GM12878 (cell line): Measurements from ENCODE around the gene N4BP2L2. TPM values are rescaled to one million over a fixed set of nuclear protein-coding genes. Genes with fewer than 3 reads are reported as not detected.
A peak's percentile ranks its signal among the peaks of the same experiment; 100 is the strongest.

Source experiments
- ATF2 ChIP-seq: IDR thresholded peaks from 2 replicates; pipeline ENCODE4 v1.6.1; 2012; ENCODE audit warnings: low read length, inconsistent platforms
- BCL3 ChIP-seq: IDR thresholded peaks from 2 replicates; pipeline ENCODE4 v1.6.1; 2011; ENCODE audit warnings: borderline replicate concordance, low read depth, mild to moderate bottlenecking, moderate library complexity, low read length; ENCODE audit not compliant: insufficient read depth, poor library complexity, severe bottlenecking
- CBFB ChIP-seq: IDR thresholded peaks from 2 replicates; pipeline ENCODE4 v1.6.1; 2016; ENCODE audit warnings: antibody characterized with exemption, low read depth
- CREM ChIP-seq: IDR thresholded peaks from 2 replicates; pipeline ENCODE4 v1.6.1; 2014; ENCODE audit warnings: antibody characterized with exemption, low read depth
- E2F4 ChIP-seq: IDR thresholded peaks from 2 replicates; pipeline ENCODE4 v1.6.1; 2012; ENCODE audit warnings: low read depth, low read length, improper control_type of control experiment
- MTA3 ChIP-seq: IDR thresholded peaks from 2 replicates; pipeline ENCODE4 v1.6.1; 2012; ENCODE audit warnings: low read length, inconsistent platforms, borderline replicate concordance
- MXI1 ChIP-seq: fragments of 150-350 bp; IDR thresholded peaks from 2 replicates; pipeline ENCODE4 v1.6.1; 2011; ENCODE audit warnings: low read depth, mild to moderate bottlenecking, inconsistent platforms, low read length, improper control_type of control experiment
- MYB ChIP-seq: fragments of 150-350 bp; IDR thresholded peaks from 2 replicates; pipeline ENCODE4 v1.6.1; 2014; ENCODE audit warnings: mild to moderate bottlenecking, low read depth, low read length, borderline replicate concordance
- NR2C2 ChIP-seq: IDR thresholded peaks from 2 replicates; pipeline ENCODE4 v1.6.1; 2011; ENCODE audit warnings: borderline replicate concordance, low read depth; ENCODE audit not compliant: control insufficient read depth, insufficient read length
- RB1 ChIP-seq: fragments of 450-650 bp; formaldehyde crosslinking; IDR thresholded peaks from 2 replicates; pipeline ENCODE4 v1.6.1; 2017; ENCODE audit warnings: mild to moderate bottlenecking, borderline replicate concordance
- RFX5 ChIP-seq: IDR thresholded peaks from 2 replicates; pipeline ENCODE4 v1.6.1; 2011; ENCODE audit warnings: low read depth, low read length, improper control_type of control experiment
- SMAD1 ChIP-seq: fragments of 450-650 bp; IDR thresholded peaks from 2 replicates; pipeline ENCODE4 v1.6.1; 2018; ENCODE audit warnings: mild to moderate bottlenecking, low read depth; ENCODE audit not compliant: partially characterized antibody
- SMARCA5 ChIP-seq: fragments of 450-650 bp; IDR thresholded peaks from 2 replicates; pipeline ENCODE4 v1.6.1; 2017; ENCODE audit warnings: mild to moderate bottlenecking
- ZBTB11 ChIP-seq: fragments of 450-650 bp; formaldehyde crosslinking; IDR thresholded peaks from 2 replicates; pipeline ENCODE4 v1.5.0; 2022; ENCODE audit warnings: mild to moderate bottlenecking, missing genetic modification characterization
- ZNF592 ChIP-seq: fragments of 450-650 bp; IDR thresholded peaks from 2 replicates; pipeline ENCODE4 v1.6.1; 2017; ENCODE audit warnings: mild to moderate bottlenecking, moderate library complexity
- polyA plus RNA-seq, 11 experiments: library from polyadenylated mRNA; depleted of rRNA in 4 of 11; unstranded in 6 of 11; stranded (reverse) in 5 of 11; fragments of >200 nt; fragmentation: Nextera tagmentation in 4 of 11; fragmentation: Illumina TruSeq in 1 of 11; extraction: Ambion mirVana in 4 of 11; extraction: Trizol in 1 of 11; gene quantifications; 1 replicate in 1 of 11; 2 replicates in 10 of 11; pipeline versions ENCODE4 v1.2.1 to v1.2.3, GENCODE V29; 2011 to 2016; ENCODE audit warnings: inconsistent platforms in 2 of 11, missing spikeins in 2 of 11, low read depth in 1 of 11
- total RNA-seq, 4 experiments: library from RNA; depleted of rRNA in 3 of 4; stranded (reverse); fragments of >200 nt in 3 of 4; fragmentation: Illumina TruSeq in 1 of 4; extraction: Trizol in 1 of 4; gene quantifications; 2 replicates each; pipeline versions ENCODE4 v1.2.1 to v1.2.3, GENCODE V29; 2013 to 2021
- TF ChIP-seq, protein P1 (sequence below): IDR thresholded peaks from 2 replicates; pipeline ENCODE4 v1.6.1; 2011; ENCODE audit warnings: low read depth, low read length, improper control_type of control experiment, borderline replicate concordance

N4BP2L2 gene
- total and polyA plus RNA-seq, 10 of the 15 experiments (the other 5 are each of a cell fraction or from before 2014, with no cell fraction given) = 41.7 to 87.1 (median 61.2) TPM

DNA sequence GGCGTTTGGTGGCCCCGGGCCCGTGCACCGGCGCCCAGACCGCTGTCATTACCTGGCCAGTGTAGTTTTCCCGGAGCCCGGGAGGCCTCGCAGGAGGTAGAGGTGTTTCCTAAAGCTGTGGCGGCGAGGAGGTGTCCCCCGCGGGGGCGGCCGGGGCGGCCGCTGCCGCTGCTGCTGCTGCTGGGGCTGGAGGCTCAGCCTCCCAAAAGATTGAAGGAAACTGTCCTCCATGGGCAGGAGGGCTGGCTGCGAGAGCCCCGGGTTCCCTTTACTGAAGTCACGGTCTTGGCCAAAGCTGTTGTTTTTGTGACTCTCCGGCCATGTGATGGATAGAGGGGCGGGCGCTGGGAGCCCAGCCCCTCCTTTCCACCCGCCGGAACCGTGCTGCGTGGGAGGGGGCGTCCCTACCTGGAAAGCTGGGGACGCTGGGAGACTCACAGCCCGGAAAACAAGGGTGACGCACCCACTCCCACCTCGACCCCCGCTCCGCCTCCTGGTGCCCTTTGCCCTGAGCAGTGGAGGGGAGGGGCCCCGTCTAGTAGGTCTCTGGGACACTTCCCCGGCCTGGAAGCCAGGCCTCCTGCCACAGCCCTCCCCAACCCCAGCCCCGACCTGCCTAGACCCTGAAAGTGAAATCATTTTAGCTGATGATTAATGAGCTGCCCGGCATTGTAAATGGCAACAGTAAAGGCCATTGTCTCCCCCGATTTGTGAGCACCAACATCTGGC, 110.6 kb downstream of the N4BP2L2 start, which contains the start of gene N4BP2L1 (continued):
- no peak for TF ChIP-seq NR2C2
- TF ChIP-seq ATF2 = no peak
- no peak; the same call in none of the 2 replicates for TF ChIP-seq MXI1
- TF ChIP-seq CREM = peak; percentile 54
- TF ChIP-seq ZNF592 = no peak
- TF ChIP-seq MTA3 = no peak; the same call in 1 of the 2 replicates
- TF ChIP-seq BCL3 = no peak
- no peak for TF ChIP-seq E2F4
- no peak for TF ChIP-seq RB1
- TF ChIP-seq, protein P1, sequence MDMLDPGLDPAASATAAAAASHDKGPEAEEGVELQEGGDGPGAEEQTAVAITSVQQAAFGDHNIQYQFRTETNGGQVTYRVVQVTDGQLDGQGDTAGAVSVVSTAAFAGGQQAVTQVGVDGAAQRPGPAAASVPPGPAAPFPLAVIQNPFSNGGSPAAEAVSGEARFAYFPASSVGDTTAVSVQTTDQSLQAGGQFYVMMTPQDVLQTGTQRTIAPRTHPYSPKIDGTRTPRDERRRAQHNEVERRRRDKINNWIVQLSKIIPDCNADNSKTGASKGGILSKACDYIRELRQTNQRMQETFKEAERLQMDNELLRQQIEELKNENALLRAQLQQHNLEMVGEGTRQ = peak; percentile 68
- TF ChIP-seq RFX5 = no peak
- TF ChIP-seq MYB = no peak
- TF ChIP-seq SMARCA5 = 0 out of 2 replicates have a peak, but pooled peaks have one; percentile 50
- TF ChIP-seq SMAD1 = no peak
- TF ChIP-seq CBFB = peak; percentile 38; the same call in 1 of the 2 replicates
- no peak for TF ChIP-seq ZBTB11
